Measurements from ENCODE around the gene ATG4D.
"Not testable (repeated sequence)": the region's sequence is repeated elsewhere in the genome, so short reads cannot be mapped to it uniquely, and the experiment has no call there.

ATG4D gene

DNA sequence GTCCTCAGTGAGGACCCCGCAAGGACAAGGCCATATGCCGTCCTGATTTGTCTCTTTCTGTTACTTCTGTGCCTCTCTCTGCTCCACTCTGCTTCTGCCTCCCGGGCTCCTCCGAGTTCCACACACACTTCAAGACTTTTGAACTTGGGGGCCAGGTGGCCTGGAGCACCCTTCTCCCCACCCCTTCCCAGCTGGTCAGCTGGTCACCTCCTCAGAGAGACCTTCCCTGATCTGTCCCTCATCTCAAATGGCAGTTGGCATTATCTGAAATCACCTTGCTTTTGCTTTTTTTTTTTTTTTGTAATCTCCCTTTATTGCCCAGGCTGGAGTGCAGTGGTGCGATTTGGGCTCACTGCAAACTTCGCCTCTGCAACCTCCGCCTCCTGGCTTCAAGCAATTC lies 24.3 kb upstream of the ATG4D start:
- no peak for DNase-seq (ENCODE audit: low read depth)

DNA sequence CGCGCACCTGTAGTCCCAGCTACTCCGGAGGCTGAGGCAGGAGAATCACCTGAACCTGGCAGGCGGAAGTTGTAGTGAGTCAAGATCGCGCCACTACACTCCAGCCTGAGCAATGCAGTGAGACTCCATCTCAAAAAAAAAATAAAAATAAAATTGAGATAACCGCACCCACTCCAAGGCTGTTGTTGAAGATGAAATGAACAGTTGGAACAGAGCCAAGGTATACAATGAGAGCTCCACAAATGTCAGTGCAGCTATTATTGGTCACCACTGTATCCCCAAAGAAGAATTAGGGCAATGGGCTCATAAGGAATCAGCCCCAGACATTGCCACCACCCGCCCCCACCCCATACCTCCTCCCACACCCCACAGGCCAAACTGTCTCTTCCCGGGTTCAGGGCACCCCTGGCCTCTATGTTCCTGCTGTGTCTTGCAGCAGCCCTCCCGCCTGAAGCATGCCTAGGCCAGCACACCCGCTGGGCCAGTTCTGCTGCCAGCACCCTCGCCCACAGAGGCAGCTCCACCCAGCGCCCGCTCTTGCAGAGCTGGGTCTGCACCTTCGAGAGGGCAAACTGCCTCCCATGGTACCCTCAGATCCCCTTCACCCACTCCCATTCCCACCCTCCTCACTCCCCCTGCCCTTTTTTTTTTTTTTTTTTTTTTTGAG lies 22.9 kb upstream of the ATG4D start:
- DNase-seq (ENCODE audit: low read depth) = no peak

- no peak for DNase-seq (ENCODE audit: low read depth)
Measured at GRCh38 chr19:10521461-10522171, 22.1 kb upstream of the ATG4D start.

GRCh38 chr19:10523135-10523636 lies 20.5 kb upstream of the ATG4D start:
- DNase-seq (ENCODE audit: low read depth) = no peak

GRCh38 chr19:10525636-10526035 lies 18.1 kb upstream of the ATG4D start:
- DNase-seq (ENCODE audit: low read depth) = no peak

DNA sequence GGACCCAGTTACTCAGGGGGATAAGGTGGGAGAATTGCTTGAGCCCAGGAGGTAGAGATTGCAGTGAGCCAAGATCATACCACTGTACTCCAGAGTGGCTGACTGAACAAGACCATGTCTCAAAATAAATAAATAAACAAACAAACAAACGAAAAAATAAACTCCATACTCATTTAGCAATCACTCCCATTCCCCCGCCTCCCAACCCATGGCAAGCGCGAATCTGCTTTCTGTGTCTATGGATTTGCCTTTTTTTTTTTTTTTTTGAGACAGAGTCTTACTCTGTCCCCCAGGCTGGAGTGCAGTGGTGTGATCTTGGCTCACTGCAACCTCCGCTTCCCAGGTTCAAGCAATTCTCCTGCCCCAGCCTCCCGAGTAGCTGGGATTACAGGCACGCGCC lies 16.8 kb upstream of the ATG4D start:
- not testable (repeated sequence) for DNase-seq (ENCODE audit: low read depth)

GRCh38 chr19:10532457-10532856 lies 11.2 kb upstream of the ATG4D start:
- no peak for DNase-seq (ENCODE audit: low read depth)

DNA sequence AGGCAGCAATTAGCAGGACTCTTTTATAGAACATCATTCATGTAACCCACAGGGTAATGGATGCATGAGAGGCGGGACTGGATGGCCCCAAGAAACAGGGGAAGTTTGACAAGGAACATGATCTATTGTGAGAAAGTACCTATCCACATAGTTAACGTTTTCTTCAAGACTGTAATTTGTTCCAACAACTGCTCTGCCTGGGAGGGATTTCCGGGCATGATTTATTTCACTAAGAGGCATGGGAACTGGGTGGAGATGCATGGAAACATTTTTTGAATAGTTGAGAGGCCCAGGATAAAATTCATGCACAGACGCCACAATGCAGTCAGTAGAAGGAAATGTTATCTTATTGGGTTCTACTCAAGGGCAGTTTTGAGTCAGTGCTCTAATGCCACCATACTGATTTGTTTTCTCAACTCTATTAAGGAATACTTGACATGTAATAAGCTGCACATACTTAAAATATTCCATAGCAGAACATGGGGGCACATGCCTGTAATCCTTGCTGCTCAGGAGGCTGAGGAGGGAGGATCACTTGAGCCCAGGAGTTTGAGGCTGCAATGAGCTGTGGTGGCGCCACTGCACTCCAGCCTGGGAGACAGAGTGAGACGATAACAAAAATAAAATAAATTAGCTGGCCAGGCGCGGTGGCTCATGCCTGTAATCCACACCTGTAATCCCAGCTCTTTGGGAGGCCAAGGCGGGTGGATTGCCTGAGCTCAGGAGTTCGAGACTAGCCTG lies 9.9 kb upstream of the ATG4D start:
- DNase-seq (ENCODE audit: low read depth) = no peak

DNA sequence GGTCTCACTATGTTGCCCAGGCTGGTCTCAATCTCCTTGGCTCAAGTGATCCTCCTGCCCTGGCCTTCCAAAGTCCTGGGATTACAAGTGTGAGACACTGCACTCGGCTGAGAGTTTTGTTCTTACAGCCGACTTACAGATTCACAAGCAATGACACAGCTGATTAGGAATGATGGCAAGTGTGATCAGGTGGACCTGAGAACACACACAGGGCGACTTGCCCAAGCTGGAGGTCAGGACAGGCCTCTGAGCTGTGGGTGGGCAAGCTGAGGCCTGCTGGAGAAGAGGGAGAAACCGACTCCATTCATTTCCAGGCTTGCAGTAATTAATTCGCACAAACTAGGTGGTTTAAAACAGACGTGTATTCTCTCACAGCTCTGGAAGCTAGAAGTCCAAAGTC lies 8.1 kb upstream of the ATG4D start:
- no peak for DNase-seq (ENCODE audit: low read depth)

DNA sequence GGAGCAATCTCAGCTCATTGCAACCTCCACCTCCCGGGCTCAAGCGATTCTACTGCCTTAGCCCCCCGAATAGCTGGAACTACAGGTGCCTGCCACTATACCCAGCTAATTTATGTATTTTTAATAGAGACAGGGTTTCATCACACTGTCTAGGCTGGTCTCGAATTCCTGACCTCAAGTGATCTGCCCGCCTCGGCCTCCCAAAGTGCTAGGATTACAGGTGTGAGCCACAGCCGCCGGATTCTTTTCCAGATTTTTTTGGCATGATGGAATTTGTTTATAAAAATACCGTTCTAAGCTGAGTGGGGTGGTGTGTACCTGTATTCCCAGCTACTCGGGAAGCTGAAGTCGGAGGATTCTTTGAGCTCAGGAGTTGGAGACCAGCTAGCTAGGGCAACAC lies 6.0 kb upstream of the ATG4D start:
- DNase-seq (ENCODE audit: low read depth) = no peak

DNA sequence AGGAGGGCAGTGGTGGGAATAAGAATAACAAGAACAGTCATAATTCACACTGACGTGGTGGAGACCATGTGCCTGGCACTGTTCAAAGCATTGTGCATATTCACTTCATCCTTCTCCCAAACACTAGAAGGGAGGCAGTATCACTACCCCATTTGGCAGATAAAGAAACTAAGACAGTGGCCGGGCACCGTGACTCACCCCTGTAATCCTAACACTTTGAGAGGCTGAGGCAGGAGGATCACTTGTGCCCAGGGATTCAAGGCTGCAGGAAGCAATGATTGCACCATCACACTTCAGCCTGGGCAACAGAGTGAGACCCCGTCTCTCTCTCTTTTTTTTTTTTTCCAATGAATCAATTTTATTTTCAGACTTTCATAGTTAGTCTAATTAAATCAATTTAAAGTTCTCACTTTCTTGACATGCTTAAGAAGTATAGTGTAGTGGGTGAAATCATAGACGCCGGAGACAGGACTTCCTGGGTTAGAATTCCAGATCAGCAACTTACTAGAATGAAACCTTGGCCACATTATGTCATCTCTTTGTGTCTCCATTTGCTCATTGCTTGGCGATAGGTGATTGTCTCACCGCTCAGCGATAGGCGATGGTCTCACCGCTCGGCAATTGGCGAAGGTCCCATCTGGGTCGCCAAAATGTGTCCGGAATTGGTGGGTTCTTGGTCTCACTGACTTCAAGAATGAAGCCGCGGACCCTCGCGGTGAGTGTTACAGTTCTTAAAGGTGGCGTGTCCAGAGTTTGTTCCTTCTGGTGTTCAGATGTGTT lies 5.3 kb upstream of the ATG4D start:
- DNase-seq (ENCODE audit: low read depth) = no peak

GRCh38 chr19:10539016-10539415 lies 4.7 kb upstream of the ATG4D start:
- not testable (repeated sequence) for DNase-seq (ENCODE audit: low read depth)

- no peak for DNase-seq (ENCODE audit: low read depth)
Measured at GRCh38 chr19:10543059-10543419, 665 bp upstream of the ATG4D start.

DNA sequence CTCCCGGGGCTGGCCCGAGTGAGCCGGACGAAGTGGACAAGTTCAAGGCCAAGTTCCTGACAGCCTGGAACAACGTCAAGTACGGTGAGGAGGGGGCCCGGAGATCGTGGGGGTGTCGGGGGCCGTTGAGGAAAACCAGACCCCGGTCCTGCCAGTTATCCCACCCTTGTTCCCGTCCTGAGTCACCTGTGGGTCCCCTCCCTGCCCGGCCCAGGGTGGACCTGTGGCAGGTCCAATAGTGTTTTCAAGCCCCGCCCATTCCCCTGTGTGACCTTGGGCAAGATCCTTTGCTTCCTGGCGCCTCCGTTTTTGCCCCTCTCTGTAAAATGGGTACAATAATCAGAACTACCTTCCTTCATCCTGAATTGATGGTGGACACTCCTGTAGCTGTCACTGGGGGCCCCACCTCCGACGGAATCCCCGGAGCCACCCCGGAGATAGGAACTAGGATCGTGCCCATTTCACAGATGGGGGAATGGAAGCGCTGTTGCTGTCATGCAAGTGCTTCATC lies 593 bp downstream of the ATG4D start:
- no peak for DNase-seq (ENCODE audit: low read depth)

DNA sequence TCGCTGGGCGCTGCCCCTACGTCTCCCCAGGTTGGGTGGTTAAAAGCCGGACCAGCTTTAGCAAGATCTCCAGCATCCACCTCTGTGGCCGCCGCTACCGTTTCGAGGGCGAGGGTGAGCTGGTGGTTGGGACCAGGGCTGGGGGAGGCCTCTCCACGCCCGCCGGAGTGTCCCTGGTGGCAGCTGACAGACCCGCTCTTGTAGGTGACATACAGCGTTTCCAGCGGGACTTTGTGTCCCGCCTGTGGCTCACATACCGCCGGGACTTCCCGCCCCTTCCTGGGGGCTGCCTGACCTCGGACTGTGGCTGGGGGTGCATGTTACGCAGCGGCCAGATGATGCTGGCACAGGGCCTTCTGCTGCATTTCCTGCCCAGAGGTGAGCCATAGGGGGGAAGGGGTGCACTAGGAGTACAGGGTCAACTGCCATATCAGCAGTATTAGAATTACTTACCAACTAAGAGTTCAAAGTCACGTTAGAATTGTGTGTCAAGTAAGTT lies 1.1 kb downstream of the ATG4D start:
- DNase-seq (ENCODE audit: low read depth) = no peak

DNA sequence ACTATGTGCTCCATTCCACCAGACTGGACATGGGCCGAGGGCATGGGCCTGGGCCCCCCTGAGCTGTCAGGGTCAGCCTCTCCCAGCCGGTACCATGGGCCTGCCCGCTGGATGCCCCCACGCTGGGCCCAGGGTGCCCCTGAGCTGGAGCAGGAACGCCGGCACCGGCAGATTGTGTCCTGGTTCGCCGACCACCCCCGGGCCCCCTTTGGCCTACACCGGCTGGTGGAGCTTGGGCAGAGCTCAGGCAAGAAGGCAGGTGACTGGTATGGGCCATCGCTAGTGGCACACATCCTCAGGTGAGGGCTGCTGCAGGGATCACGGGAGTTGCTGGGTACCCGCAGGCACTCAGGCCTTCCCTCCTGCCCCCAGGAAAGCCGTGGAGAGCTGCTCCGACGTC lies 3.1 kb downstream of the ATG4D start:
- no peak for DNase-seq (ENCODE audit: low read depth)

DNA sequence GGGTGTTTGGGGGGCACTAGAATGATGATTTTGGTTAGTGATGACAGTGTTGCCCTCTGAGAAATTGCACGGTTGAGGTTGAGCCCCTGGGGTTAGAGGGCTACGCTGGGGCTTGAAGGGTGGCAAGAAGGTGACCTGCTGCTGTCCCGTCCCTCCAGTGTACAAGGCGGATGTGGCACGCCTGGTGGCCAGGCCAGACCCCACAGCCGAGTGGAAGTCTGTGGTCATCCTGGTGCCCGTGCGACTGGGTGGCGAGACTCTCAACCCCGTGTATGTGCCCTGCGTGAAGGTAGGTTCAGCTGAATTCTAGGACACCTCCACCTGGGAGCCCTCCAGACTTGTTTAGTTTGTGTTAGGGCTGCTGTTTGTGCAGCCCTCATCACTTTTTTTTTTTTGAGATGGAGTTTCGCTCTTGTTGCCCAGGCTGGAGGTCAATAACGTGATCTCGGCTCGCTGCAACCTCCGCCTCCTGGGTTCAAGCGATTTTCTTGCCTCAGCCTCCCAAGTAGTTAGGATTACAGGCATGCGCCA lies 5.1 kb downstream of the ATG4D start:
- no peak for DNase-seq (ENCODE audit: low read depth)

DNA sequence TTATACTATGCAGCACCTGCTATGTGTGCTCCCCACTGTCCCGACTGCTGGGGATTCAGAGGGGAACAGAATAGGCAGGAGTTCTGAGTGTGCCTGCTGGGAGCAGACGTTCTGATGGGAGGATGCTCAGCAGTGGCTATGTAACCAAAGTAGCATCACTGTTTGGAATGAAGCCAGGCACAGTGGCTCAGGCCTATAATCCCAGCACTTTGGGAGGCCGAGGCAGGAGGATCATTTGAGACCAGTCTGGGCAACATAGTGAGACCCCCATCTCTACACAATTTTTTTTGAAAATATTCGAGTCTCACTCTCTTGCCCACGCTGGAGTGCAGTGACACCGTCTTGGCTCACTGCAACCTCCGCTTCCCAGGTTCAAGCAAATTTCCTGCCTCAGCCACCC lies 6.0 kb downstream of the ATG4D start:
- DNase-seq (ENCODE audit: low read depth) = no peak

DNA sequence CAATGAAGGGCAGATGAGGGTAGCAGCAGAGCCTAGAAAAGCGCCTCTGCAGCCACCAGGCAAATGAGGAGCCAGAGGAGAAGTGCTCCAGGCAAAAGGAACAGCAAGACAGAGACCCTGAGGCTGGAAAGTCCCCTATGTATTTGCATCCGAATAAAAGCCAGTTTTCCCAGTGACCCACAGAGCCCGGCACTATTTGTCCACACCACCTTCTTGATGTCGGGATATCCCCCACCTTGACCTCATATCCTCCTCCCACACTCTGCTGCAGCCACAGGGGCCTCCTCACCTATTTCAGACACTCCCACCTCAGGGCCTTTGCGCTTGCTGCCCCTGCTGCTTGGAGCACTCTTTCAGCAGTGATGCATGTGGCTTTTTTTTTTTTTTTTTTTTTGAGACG lies 6.6 kb downstream of the ATG4D start:
- DNase-seq (ENCODE audit: low read depth) = no peak

DNA sequence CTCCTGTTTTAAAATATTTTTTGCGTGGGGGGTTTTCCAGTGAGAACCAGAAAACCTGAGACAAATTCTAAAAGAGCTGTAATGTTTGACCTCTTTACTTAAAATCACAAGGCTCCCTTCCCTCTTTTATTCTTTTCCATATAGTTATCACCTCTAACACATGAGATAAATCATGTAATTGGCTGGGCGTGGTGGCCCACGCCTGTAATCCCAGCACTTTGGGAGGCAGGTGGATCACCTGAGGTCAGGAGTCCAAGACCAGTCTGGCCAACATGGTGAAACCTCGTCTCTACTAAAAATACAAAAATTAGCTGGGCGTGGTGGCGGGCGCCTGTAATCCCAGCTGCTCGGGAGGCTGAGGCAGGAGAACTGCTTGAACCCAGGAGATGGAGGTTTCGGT lies 7.3 kb downstream of the ATG4D start:
- not testable (repeated sequence) for DNase-seq (ENCODE audit: low read depth)

DNA sequence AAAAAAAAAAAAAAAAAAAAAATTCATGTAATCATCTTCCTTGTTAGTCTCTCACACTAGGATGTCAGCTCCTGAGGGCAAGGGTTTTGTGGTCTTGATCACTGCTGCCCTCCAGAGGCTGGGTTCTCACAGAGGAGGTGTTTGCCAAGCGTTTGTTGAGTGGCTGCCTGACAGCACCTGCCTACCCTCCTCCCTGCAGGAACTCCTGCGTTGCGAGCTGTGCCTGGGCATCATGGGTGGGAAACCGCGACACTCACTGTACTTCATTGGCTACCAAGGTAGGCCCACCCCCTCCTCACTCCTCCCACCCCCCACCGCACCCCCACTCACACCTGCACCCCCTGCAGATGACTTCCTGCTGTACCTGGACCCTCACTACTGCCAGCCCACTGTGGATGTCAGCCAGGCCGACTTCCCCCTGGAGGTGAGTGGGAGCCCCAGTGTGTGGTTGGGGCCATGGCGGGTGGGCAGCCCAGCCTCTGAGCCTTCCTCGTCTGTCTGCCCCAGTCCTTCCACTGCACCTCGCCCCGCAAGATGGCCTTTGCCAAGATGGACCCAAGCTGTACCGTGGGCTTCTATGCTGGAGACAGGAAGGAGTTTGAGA lies 8.1 kb downstream of the ATG4D start:
- no peak for DNase-seq (ENCODE audit: low read depth)
